Measurements from ENCODE around the gene CHIT1.

The CHIT1 gene

GRCh38 chr1:203175827-203176241 is 53.6 kb downstream of the CHIT1 start:
- DNase-seq (ENCODE audit: low read depth in 2 of 2) = no peak

GRCh38 chr1:203175237-203175826 is 54.1 kb downstream of the CHIT1 start, which contains the start of gene MYBPH:
Gene MYBPH (minus strand): TSS chr1:203175826. CDS start chr1:203175755, 71 bp downstream.
- DNase-seq (ENCODE audit: low read depth in 2 of 2) = no peak

- DNase-seq (ENCODE audit: low read depth in 2 of 2) = no peak
Measured at GRCh38 chr1:203174324-203174985, 55.0 kb downstream of the CHIT1 start.

- DNase-seq (ENCODE audit: low read depth in 2 of 2) = no peak
Measured at GRCh38 chr1:203173566-203173965, 55.9 kb downstream of the CHIT1 start.

GRCh38 chr1:203173011-203173555 is 56.4 kb downstream of the CHIT1 start:
- DNase-seq (ENCODE audit: low read depth in 2 of 2) = no peak

GRCh38 chr1:203172184-203173010 is 57.1 kb downstream of the CHIT1 start:
- DNase-seq (ENCODE audit: low read depth in 2 of 2) = peak; percentile 4 to 10

- no peak for DNase-seq (ENCODE audit: low read depth in 2 of 2)
Measured at GRCh38 chr1:203171341-203172183, 57.9 kb downstream of the CHIT1 start.

- no peak for DNase-seq (ENCODE audit: low read depth in 2 of 2)
Measured at GRCh38 chr1:203170625-203171330, 58.7 kb downstream of the CHIT1 start.

GRCh38 chr1:203169770-203170520 is 59.5 kb downstream of the CHIT1 start:
- no peak for DNase-seq (ENCODE audit: low read depth in 2 of 2)

- DNase-seq (ENCODE audit: low read depth in 2 of 2) = no peak
Measured at GRCh38 chr1:203168991-203169390, 60.5 kb downstream of the CHIT1 start.

- DNase-seq (ENCODE audit: low read depth in 2 of 2) = no peak
Measured at GRCh38 chr1:203168256-203168786, 61.2 kb downstream of the CHIT1 start.

GRCh38 chr1:203167913-203168200 is 61.6 kb downstream of the CHIT1 start:
- DNase-seq (ENCODE audit: low read depth in 2 of 2) = no peak

- DNase-seq (ENCODE audit: low read depth in 2 of 2) = no peak
Measured at GRCh38 chr1:203167026-203167912, 62.2 kb downstream of the CHIT1 start.

- DNase-seq (ENCODE audit: low read depth in 2 of 2) = no peak
Measured at GRCh38 chr1:203166192-203166940, 63.1 kb downstream of the CHIT1 start.

Data from stimulated activated CD8-positive, alpha-beta memory T cell treated with anti-CD3 and anti-CD28 coated beads, Interleukin-7, amount 100 ng/mL, for 1 hour (primary cell).